IMR-90 (cell line): ENCODE measurements around the gene MNT. TPM values are rescaled to one million over a fixed set of nuclear protein-coding genes. Genes with fewer than 3 reads are reported as not detected.

Source experiments
- ATAC-seq: fragments of 200-7000 bp; cut with Tn5 transposase; 2 replicates; pipeline ENCODE4 v1.9.1; 2020; ENCODE audit warnings: low read depth, mild to moderate bottlenecking, moderate library complexity
- BruUV-seq: library from RNA; stranded (reverse); fragments of 400-500 nt; replicated peaks from 2 replicates; lab custom pipeline; 2021; lab: Mats Ljungman, UMichigan
- CTCF ChIA-PET: fragments of 300-600 bp; formaldehyde crosslinking; extraction: SDS; loops from one replicate; lab custom pipeline; 2021; ENCODE audit warnings: antibody characterized with exemption; lab: Yijun Ruan, JAX
- POLR2A ChIA-PET: fragments of 300-600 bp; sonication (Branson Sonifier 250); formaldehyde crosslinking; loops from one replicate; lab custom pipeline; 2022; ENCODE audit warnings: antibody characterized with exemption; ENCODE audit not compliant: unreplicated experiment; lab: Charles Lee
- DNase-seq: peaks from one replicate; pipeline ENCODE4 v3.0.0; 2013
- H2AFZ ChIP-seq: replicated peaks from 2 replicates; pipeline ENCODE3; 2013; ENCODE audit warnings: low read length, mild to moderate bottlenecking; ENCODE audit not compliant: poor library complexity
- H2AK5ac ChIP-seq: 2 replicates; pipeline ENCODE4 v1.6.1; 2013; ENCODE audit warnings: low read depth, low read length, inconsistent platforms
- H2AK9ac ChIP-seq: replicated peaks from 2 replicates; pipeline ENCODE3; 2013; ENCODE audit warnings: mild to moderate bottlenecking, low read depth, low read length, moderate library complexity; ENCODE audit not compliant: poor library complexity
- H2BK120ac ChIP-seq: 2 replicates; pipeline ENCODE4 v1.6.1; 2013; ENCODE audit warnings: low read depth, low read length, inconsistent platforms
- H2BK15ac ChIP-seq: 3 replicates; pipeline ENCODE4 v1.6.1; 2013; ENCODE audit warnings: low read depth, low read length, inconsistent platforms
- H2BK20ac ChIP-seq: 2 replicates; pipeline ENCODE4 v1.6.1; 2013; ENCODE audit warnings: low read depth, mild to moderate bottlenecking, inconsistent platforms, low read length, moderate library complexity
- H2BK5ac ChIP-seq: 2 replicates; pipeline ENCODE4 v1.6.1; 2013; ENCODE audit warnings: mild to moderate bottlenecking, low read depth, low read length, inconsistent platforms; ENCODE audit not compliant: poor library complexity, severe bottlenecking
- H3K14ac ChIP-seq: replicated peaks from 2 replicates; pipeline ENCODE4 v1.6.1; 2013; ENCODE audit warnings: low read depth, low read length, inconsistent platforms
- H3K18ac ChIP-seq: 2 replicates; pipeline ENCODE4 v1.6.1; 2013; ENCODE audit warnings: low read depth, low read length, control low read depth
- H3K23ac ChIP-seq: 2 replicates; pipeline ENCODE4 v1.6.1; 2013; ENCODE audit warnings: low read depth, low read length, inconsistent platforms
- H3K27ac ChIP-seq: 2 replicates; pipeline ENCODE4 v1.5.1; 2013; ENCODE audit warnings: mild to moderate bottlenecking, control low read depth, low read length; ENCODE audit not compliant: insufficient read depth
- H3K27me3 ChIP-seq: 2 replicates; pipeline ENCODE4 v1.6.1; 2013; ENCODE audit warnings: low read length; ENCODE audit not compliant: control insufficient read depth, insufficient read depth
- H3K36me3 ChIP-seq: 2 replicates; pipeline ENCODE4 v1.6.1; 2013; ENCODE audit warnings: low read length, mixed read lengths; ENCODE audit not compliant: control insufficient read depth, insufficient read depth
- H3K4ac ChIP-seq: 2 replicates; pipeline ENCODE4 v1.6.1; 2013; ENCODE audit warnings: low read depth, low read length, inconsistent platforms
- H3K4me1 ChIP-seq: 2 replicates; pipeline ENCODE4 v1.6.1; 2013; ENCODE audit warnings: low read length, mixed read lengths; ENCODE audit not compliant: control insufficient read depth, insufficient read depth
- H3K4me2 ChIP-seq: 2 replicates; pipeline ENCODE4 v1.6.1; 2013; ENCODE audit warnings: low read depth, mild to moderate bottlenecking, control low read depth, low read length, moderate library complexity
- H3K4me3 ChIP-seq: 2 replicates; pipeline ENCODE4 v1.5.1; 2013; ENCODE audit warnings: low read depth, mild to moderate bottlenecking, control low read depth, low read length, moderate library complexity; ENCODE audit not compliant: insufficient read depth
- H3K56ac ChIP-seq: 2 replicates; pipeline ENCODE4 v1.6.1; 2013; ENCODE audit warnings: low read length, inconsistent platforms; ENCODE audit not compliant: insufficient read depth; ENCODE audit errors: extremely low read depth
- H3K79me1 ChIP-seq, 2 experiments: 2 replicates each; pipeline ENCODE4 v1.6.1; 2013; ENCODE audit warnings: low read length in 2 of 2, inconsistent platforms in 1 of 2, low read depth in 1 of 2
- H3K9ac ChIP-seq: 2 replicates; pipeline ENCODE4 v1.6.1; 2013; ENCODE audit warnings: low read depth, low read length, control low read depth
- H3K9me1 ChIP-seq: 2 replicates; pipeline ENCODE4 v1.6.1; 2013; ENCODE audit warnings: low read length, inconsistent platforms; ENCODE audit not compliant: insufficient read depth
- H3K9me3 ChIP-seq: 2 replicates; pipeline ENCODE4 v1.6.1; 2013; ENCODE audit warnings: low read length; ENCODE audit not compliant: control insufficient read depth, insufficient read depth
- H4K20me1 ChIP-seq: 2 replicates; pipeline ENCODE4 v1.6.1; 2013; ENCODE audit warnings: low read length, inconsistent platforms; ENCODE audit not compliant: insufficient read depth
- H4K5ac ChIP-seq: 2 replicates; pipeline ENCODE4 v1.6.1; 2013; ENCODE audit warnings: mild to moderate bottlenecking, low read depth, low read length, control low read depth
- H4K8ac ChIP-seq, 2 experiments: 2 replicates each; pipeline ENCODE4 v1.6.1; 2013; ENCODE audit warnings: low read depth in 2 of 2, low read length in 2 of 2, control low read depth in 1 of 2, inconsistent platforms in 1 of 2
- H4K91ac ChIP-seq: 2 replicates; pipeline ENCODE4 v1.6.1; 2013; ENCODE audit warnings: low read depth, low read length, inconsistent platforms; ENCODE audit not compliant: insufficient read depth
- BHLHE40 ChIP-seq: fragments of 150-350 bp; IDR thresholded peaks from 2 replicates; pipeline ENCODE4 v1.6.1; 2016; ENCODE audit warnings: mild to moderate bottlenecking, low read depth, low read length
- CEBPB ChIP-seq: IDR thresholded peaks from 2 replicates; pipeline ENCODE4 v1.6.1; 2012; ENCODE audit warnings: low read depth, low read length, improper control_type of control experiment
- CHD1 ChIP-seq: IDR thresholded peaks from 2 replicates; pipeline ENCODE4 v1.6.1; 2012; ENCODE audit warnings: low read depth, low read length, improper control_type of control experiment
- ELK1 ChIP-seq: fragments of 150-350 bp; IDR thresholded peaks from 2 replicates; pipeline ENCODE4 v1.6.1; 2016; ENCODE audit warnings: low read depth, mild to moderate bottlenecking, low read length, moderate library complexity, borderline replicate concordance
- FOS ChIP-seq: fragments of 150-350 bp; IDR thresholded peaks from 2 replicates; pipeline ENCODE4 v1.6.1; 2016; ENCODE audit warnings: low read depth, low read length
- MAFK ChIP-seq: IDR thresholded peaks from 2 replicates; pipeline ENCODE4 v1.6.1; 2012; ENCODE audit warnings: low read depth, low read length, improper control_type of control experiment
- MAZ ChIP-seq: IDR thresholded peaks from 2 replicates; pipeline ENCODE4 v1.6.1; 2012; ENCODE audit warnings: low read depth, mild to moderate bottlenecking, low read length, improper control_type of control experiment, moderate library complexity, borderline replicate concordance
- MXI1 ChIP-seq: IDR thresholded peaks from 2 replicates; pipeline ENCODE4 v1.6.1; 2012; ENCODE audit warnings: low read depth, mild to moderate bottlenecking, low read length, moderate library complexity, borderline replicate concordance
- NFE2L2 ChIP-seq: fragments of 150-350 bp; IDR thresholded peaks from 2 replicates; pipeline ENCODE4 v1.6.1; 2016; ENCODE audit warnings: low read depth, mild to moderate bottlenecking, low read length
- RFX5 ChIP-seq: IDR thresholded peaks from 2 replicates; pipeline ENCODE4 v1.8.0; 2012; ENCODE audit warnings: low read depth, mild to moderate bottlenecking, low read length, moderate library complexity
- SMC3 ChIP-seq: fragments of 150-350 bp; IDR thresholded peaks from 2 replicates; pipeline ENCODE4 v1.6.1; 2016; ENCODE audit warnings: low read depth, mild to moderate bottlenecking, antibody characterized with exemption, low read length, moderate library complexity
- WGBS, 2 experiments: methylation state at CpG; one replicate each; pipeline versions ENCODE4 v1.1.5 to v1.1.7; 2013; ENCODE audit warnings: missing lambda C conversion rate in 2 of 2; ENCODE audit not compliant: insufficient read length in 1 of 2; ENCODE audit errors: extremely low coverage in 2 of 2; 5-methylcytosine and 5-hydroxymethylcytosine counted together
- dilution Hi-C: fragments of 300-500 bp; cut with HindIII; formaldehyde crosslinking; loops from one replicate; pipeline ENCODE4 v1.14.3; 2018; ENCODE audit warnings: low sequenced_read_pairs; ENCODE audit not compliant: unreplicated experiment
- in situ Hi-C: fragments of 300-500 bp; cut with MboI; formaldehyde crosslinking; loops from 3 replicates; pipeline ENCODE4 v1.14.3; 2019; ENCODE audit warnings: low sequenced_read_pairs, inconsistent platforms, mixed read lengths
- intact Hi-C: fragments of 100-400 bp; cut with micrococcal nuclease; formaldehyde crosslinking; loops from 2 replicates; pipeline ENCODE4 v1.10.0; 2022
- polyA plus RNA-seq, 3 experiments: library from polyadenylated mRNA; depleted of rRNA; stranded (reverse); fragments of >200 nt; gene quantifications; 2 replicates each; pipeline ENCODE4 v1.2.3, GENCODE V29; 2012; ENCODE audit warnings: low replicate concordance in 1 of 3
- total RNA-seq: library from RNA; depleted of rRNA; stranded (reverse); fragments of >200 nt; gene quantifications from 2 replicates; pipeline ENCODE4 v1.2.3, GENCODE V29; 2012
- TF ChIP-seq, protein P1 (sequence below): fragments of 150-350 bp; IDR thresholded peaks from 2 replicates; pipeline ENCODE4 v1.6.1; 2017; ENCODE audit warnings: mild to moderate bottlenecking, antibody characterized with exemption, low read length, low read depth
- TF ChIP-seq, protein P2 (sequence below): conservative IDR thresholded peaks from 2 replicates; pipeline ENCODE4 v1.5.1; 2012; ENCODE audit warnings: mild to moderate bottlenecking, low read depth, low read length, improper control_type of control experiment

MNT gene
- total and polyA plus RNA-seq, 2 of the 4 experiments (the other 2 are of a cell fraction), result 1.4 to 8.3 TPM

DNA sequence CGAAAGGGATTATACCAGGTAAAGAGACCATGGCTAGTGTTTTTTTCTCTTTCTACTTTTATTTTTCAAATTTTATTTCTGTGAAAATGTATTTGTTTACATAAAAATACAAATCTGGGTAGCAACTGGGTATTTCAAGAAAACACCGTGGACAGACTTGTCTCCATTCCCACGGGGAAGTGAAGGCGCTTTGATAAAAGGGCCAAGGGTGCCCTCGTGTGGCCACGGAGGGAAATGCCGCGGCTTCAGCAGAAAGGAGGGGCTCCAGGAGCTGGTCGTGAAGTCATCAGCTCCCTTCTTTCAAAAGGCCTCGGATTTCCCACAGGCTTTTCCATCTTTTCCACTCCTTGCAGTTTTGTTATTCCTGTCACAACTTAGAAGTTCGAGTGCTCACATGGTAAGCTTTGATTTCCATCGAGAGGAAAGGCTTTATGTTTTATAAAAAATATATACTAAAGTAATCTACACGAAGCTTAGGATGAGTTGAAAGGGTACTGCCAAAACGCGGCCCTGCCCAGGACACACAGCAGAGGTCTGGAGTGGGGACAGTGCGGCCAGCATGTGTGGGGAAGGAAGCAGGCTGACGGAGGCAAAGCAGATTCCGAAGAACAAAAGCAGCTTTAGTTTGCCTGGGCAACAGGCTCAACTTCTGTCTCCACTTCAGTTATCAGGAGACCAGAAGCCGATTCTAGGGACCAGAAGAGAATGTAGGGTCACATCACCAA lies 15.3 kb upstream of the MNT start:
- Histone ChIP-seq H3K56ac (no peak overlapping the region), H4K8ac (peak overlapping the region in 1 of 2 experiments; percentile 31; a peak in 1 of 4 replicates), H3K4me3 (no peak overlapping the region), H2BK5ac (no peak overlapping the region), H3K4ac (peak overlapping the region; percentile 18; the same call in 1 of the 2 replicates), H3K27me3 (no peaks in the 10 kb centered on the region), H3K36me3 (peaks cover 14% of the 10 kb centered on the region), H3K79me1 (peaks cover 4 to 28% of the 10 kb centered on the region in 2 experiments; a peak in 3 of 4 replicates), H4K91ac (peak overlapping the region; percentile 61), H3K18ac (no peak overlapping the region), H3K23ac (no peak overlapping the region), H3K9me1 (no peaks in the 10 kb centered on the region; the same call in 1 of the 2 replicates), H3K14ac (no peak overlapping the region), H2AK5ac (no peak overlapping the region), H3K9me3 (no peaks in the 10 kb centered on the region), H3K27ac (peak overlapping the region; percentile 16; the same call in 1 of the 2 replicates), H2BK15ac (no peak overlapping the region), H3K9ac (no peak overlapping the region), H4K5ac (no peak overlapping the region; the same call in 1 of the 2 replicates), H2AFZ (no peak overlapping the region), H2AK9ac (no peak overlapping the region), H2BK120ac (no peak overlapping the region), H2BK20ac (0 out of 2 replicates have a peak overlapping the region, but pooled peaks have one; percentile 3), H3K4me1 (peaks cover 22% of the 10 kb centered on the region), H4K20me1 (no peaks in the 10 kb centered on the region), H3K4me2 (no peak overlapping the region)
- dilution Hi-C loops (no loop called here), intact Hi-C loops (loop anchor here (1.0 kb wide), 2 partner anchors 24 to 34 kb away; no protein-coding TSS in a partner anchor), in situ Hi-C loops (no loop called here)
- ChIA-PET POLR2A (interaction anchor here (0.7 to 0.9 kb wide), 2 partner anchors 34 to 305 kb away, joined by 3 read pairs; no protein-coding TSS in a partner anchor), CTCF (interaction anchor here (0.5 to 4.9 kb wide), 14 partner anchors 9 to 359 kb away, joined by 3 to 64 read pairs (median 4); no protein-coding TSS in a partner anchor)
- peak; percentile 86 for DNase-seq
- WGBS, 2 experiments, result 76% methylated on average over 4 of the region's 19 CpGs; no CpG with 5 or more reads in 1 of the 2 experiments
- ATAC-seq, result peak; percentile 72
- BruUV-seq, result no TSS peak
- TF ChIP-seq SMC3, result peak; percentile 97
- TF ChIP-seq, protein P1, sequence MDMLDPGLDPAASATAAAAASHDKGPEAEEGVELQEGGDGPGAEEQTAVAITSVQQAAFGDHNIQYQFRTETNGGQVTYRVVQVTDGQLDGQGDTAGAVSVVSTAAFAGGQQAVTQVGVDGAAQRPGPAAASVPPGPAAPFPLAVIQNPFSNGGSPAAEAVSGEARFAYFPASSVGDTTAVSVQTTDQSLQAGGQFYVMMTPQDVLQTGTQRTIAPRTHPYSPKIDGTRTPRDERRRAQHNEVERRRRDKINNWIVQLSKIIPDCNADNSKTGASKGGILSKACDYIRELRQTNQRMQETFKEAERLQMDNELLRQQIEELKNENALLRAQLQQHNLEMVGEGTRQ, result no peak
- no peak; the same call in 1 of the 2 replicates for TF ChIP-seq CHD1
- no peak for TF ChIP-seq NFE2L2
- TF ChIP-seq, protein P2, sequence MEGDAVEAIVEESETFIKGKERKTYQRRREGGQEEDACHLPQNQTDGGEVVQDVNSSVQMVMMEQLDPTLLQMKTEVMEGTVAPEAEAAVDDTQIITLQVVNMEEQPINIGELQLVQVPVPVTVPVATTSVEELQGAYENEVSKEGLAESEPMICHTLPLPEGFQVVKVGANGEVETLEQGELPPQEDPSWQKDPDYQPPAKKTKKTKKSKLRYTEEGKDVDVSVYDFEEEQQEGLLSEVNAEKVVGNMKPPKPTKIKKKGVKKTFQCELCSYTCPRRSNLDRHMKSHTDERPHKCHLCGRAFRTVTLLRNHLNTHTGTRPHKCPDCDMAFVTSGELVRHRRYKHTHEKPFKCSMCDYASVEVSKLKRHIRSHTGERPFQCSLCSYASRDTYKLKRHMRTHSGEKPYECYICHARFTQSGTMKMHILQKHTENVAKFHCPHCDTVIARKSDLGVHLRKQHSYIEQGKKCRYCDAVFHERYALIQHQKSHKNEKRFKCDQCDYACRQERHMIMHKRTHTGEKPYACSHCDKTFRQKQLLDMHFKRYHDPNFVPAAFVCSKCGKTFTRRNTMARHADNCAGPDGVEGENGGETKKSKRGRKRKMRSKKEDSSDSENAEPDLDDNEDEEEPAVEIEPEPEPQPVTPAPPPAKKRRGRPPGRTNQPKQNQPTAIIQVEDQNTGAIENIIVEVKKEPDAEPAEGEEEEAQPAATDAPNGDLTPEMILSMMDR, result peak; percentile 98
- TF ChIP-seq ELK1, result no peak
- TF ChIP-seq MAFK, result no peak
- TF ChIP-seq MXI1, result 0 out of 2 replicates have a peak, but pooled peaks have one; percentile 28
- TF ChIP-seq CEBPB, result no peak
- peak; percentile 85 for TF ChIP-seq MAZ
- peak; percentile 79; the same call in 1 of the 2 replicates for TF ChIP-seq RFX5
- TF ChIP-seq BHLHE40, result no peak
- TF ChIP-seq FOS, result no peak
